ENCODE results near the gene ABHD8.
A peak's percentile ranks its signal among the peaks of the same experiment; 100 is the strongest.

Gene ABHD8

GRCh38 chr19:17323964-17324332 lies 20.7 kb upstream of the ABHD8 start:
- DNase-seq, result no peak
- in situ Hi-C loops (cut with MboI; ENCODE audit: low pct_unique_long_range_greater_than_20kb, low sequenced_read_pairs), result no loop called here

- in situ Hi-C loops (cut with MboI; ENCODE audit: low pct_unique_long_range_greater_than_20kb, low sequenced_read_pairs), result no loop called here
- DNase-seq, result no peak
Observed at GRCh38 chr19:17323300-17323963, 20.2 kb upstream of the ABHD8 start.

DNA sequence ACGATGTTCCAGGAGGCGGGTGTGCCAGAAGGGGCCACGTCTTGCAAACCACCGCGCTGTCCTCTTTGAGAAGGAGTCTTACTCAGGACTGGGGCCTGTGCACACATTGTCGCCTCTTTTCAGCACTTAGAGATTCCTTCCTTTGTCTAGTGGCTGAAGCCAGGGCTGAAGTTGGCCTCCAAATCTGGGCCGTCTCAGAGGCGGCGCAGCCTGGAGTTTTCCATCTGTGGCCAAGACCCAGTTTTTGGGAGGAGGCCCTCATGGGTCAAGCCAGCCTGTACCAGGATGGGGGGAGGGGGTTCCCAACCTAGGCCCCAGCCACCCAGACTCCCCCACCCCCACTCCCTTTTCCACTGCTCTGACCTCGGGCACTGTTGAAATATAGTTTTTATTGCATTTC lies 19.6 kb upstream of the ABHD8 start:
- in situ Hi-C loops (cut with MboI; ENCODE audit: low pct_unique_long_range_greater_than_20kb, low sequenced_read_pairs), result no loop called here
- no peak for DNase-seq

GRCh38 chr19:17321655-17322489 lies 18.6 kb upstream of the ABHD8 start:
- in situ Hi-C loops (cut with MboI; ENCODE audit: low pct_unique_long_range_greater_than_20kb, low sequenced_read_pairs), result no loop called here
- no peak for DNase-seq

DNA sequence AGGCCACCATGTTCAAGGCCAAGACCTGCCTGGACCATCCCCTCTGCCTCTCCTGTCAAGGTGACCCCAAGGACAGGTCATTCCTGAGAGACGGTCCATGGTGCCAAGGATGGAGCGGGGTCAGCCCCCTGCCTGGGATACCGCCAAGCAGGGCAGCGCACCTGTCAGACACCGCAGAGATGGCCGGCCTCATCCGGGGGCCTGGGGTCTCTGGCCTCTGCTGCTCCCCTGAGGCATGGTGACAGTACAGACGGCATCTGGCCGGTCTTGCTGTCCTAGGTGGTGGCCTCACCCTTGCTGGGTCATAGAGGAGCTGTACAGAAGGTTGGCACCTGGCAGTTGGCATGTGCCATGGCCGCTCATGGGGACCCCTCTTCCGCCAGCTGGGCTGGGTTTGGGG lies 17.2 kb upstream of the ABHD8 start:
- DNase-seq, result no peak
- in situ Hi-C loops (cut with MboI; ENCODE audit: low pct_unique_long_range_greater_than_20kb, low sequenced_read_pairs), result no loop called here

DNA sequence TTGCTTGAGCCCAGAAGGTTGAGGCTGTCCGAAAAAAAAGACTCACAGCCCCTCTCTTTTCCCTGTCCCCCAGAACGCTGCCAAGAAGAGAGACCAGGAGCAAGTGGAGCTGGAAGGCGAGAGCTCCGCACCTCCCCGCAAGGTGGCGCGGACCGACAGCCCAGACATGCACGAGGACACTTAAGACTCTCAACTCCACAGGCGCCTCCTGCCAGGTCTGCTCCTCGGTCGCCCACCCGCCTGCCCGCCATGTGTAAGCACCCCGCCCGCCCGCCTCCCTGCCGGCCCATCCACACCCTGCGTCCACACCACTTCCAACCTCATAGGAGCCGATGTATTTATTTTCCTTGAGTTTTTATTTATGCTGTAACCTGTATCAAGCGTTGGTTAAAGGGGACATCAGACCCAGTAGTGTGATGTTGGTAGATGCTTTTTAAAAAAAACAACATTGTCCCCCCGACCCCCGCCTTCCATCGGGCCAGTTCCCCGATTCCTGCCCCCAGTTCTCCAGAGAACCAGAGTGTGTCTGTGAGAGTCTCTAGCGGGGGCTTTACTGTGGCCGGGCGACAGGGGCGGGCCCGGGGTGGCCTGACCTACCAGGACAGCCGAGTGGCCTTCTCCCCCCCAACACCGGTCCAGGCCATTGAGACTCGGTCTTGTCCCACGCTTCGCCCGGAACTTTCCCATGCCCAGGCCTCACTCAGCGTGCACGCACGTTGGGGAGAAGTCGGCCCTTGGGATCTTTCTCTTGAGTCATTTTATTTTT lies 16.4 kb upstream of the ABHD8 start:
- in situ Hi-C loops (cut with MboI; ENCODE audit: low pct_unique_long_range_greater_than_20kb, low sequenced_read_pairs), result no loop called here
- DNase-seq, result no peak

- DNase-seq, result no peak
- in situ Hi-C loops (cut with MboI; ENCODE audit: low pct_unique_long_range_greater_than_20kb, low sequenced_read_pairs), result no loop called here
Observed at GRCh38 chr19:17318966-17319365, 15.7 kb upstream of the ABHD8 start.

- in situ Hi-C loops (cut with MboI; ENCODE audit: low pct_unique_long_range_greater_than_20kb, low sequenced_read_pairs), result no loop called here
- no peak for DNase-seq
Observed at GRCh38 chr19:17314007-17314593, 10.9 kb upstream of the ABHD8 start.

DNA sequence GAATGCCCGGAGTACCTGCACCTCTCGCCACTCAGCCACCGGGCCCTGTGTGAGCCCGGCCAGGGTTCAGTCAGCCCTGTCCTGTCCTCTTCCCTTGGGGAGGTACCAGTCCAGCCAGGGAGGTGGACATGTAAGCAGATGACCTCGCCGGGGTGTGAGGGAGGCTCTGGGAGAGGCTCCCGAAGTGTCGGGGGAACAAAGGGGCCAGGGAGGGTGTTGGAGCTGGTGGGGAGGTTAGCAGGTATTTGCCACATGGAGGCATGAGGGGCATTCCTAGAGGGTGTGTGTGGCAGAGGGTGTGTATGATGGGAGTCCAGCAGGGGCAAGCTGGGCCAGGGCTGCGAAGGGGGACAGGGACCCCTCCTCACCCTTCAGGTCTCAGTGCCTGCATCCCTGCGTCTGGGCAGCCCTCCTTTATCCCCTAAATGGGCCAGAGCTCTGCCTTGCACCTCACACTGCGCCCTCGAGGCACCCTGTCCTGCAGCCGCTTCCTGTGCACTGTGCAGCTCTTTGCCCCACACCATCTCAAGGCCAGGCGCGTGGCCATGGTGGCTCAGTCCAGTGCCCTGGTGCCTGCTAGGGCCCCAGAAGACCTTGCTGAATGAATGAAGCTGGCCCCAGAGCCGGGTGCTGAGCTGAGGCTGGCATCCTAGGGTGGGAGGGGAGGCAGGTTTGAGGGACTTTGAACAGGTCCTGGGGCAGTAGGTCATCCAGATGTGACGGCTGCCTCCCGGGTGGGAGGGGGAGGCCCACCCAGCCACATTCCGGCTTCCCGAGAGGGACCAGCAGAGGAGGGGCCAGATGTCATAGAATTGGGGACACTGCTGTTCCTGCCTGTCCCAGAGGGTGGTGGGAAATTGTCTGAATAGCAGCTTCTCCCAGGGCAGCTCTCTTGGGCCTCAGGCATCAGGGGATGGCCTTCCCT lies 9.2 kb upstream of the ABHD8 start:
- in situ Hi-C loops (cut with MboI; ENCODE audit: low pct_unique_long_range_greater_than_20kb, low sequenced_read_pairs), result no loop called here
- no peak for DNase-seq

DNA sequence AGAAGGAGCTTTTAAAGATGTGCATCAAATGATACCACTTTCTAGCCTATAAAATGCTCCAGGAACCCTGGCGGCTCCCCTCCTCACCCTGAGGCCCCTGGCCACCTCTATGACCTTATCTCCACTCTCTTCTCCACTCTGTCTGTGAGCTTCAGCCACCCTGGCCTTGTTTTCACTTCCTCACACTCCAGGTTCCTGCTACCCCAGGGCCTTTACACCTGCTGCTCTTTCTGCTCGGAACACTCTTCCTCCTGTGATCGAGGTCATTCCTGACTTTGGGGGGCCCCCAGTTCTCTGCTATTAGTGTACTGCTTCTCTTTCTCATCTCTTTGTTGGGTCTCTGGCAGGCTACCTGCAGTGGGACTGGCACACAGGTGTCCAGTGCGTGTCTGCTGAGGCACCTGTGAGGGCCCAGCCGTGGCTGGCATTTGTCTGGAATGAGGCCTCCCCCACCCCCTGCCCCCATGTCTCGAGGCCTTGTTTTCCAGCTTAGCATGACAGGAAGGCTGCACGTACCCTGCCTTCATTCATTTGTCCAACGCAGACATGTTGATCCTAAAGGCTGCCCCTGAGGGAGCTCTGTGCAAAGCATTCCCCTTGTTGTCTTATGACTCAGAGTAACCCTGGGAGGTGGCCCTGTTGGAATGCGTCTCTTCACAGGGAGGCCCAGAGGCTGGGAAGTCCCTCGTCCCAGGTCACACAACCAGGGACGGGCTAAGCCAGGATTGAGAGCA lies 8.4 kb upstream of the ABHD8 start:
- in situ Hi-C loops (cut with MboI; ENCODE audit: low pct_unique_long_range_greater_than_20kb, low sequenced_read_pairs), result no loop called here
- no peak for DNase-seq

DNA sequence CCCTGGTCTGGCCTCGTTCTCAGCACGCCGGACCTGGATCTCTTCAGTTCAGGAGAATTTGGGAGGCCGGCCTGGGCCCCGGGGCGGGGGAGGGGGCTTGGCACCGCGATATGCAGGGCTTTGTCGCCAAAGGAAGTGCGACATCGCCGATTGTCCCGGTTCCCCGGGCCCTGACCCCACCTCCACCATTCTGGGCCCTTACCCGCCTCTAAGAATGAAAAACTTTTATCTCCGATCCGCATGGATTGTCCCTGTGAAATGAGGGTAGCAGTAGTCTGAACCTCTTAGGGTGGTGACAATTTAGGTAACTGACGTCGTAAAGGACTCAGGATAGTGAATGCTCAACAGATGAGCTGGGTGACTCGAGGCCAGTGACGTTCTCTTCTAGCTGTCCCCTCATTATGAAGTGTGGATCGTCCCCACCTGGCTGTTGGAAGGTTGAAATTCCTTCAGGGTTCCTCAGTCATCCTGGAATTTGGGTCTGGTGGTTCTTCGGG lies 6.8 kb upstream of the ABHD8 start:
- DNase-seq, result no peak
- in situ Hi-C loops (cut with MboI; ENCODE audit: low pct_unique_long_range_greater_than_20kb, low sequenced_read_pairs), result no loop called here

GRCh38 chr19:17309198-17309964 lies 6.2 kb upstream of the ABHD8 start, which contains the start of gene DDA1:
Gene DDA1 (plus strand): TSS chr19:17309563. CDS start chr19:17309655, 92 bp downstream.
- DNase-seq, result peak; percentile 99
- in situ Hi-C loops (cut with MboI; ENCODE audit: low pct_unique_long_range_greater_than_20kb, low sequenced_read_pairs), result no loop called here

DNA sequence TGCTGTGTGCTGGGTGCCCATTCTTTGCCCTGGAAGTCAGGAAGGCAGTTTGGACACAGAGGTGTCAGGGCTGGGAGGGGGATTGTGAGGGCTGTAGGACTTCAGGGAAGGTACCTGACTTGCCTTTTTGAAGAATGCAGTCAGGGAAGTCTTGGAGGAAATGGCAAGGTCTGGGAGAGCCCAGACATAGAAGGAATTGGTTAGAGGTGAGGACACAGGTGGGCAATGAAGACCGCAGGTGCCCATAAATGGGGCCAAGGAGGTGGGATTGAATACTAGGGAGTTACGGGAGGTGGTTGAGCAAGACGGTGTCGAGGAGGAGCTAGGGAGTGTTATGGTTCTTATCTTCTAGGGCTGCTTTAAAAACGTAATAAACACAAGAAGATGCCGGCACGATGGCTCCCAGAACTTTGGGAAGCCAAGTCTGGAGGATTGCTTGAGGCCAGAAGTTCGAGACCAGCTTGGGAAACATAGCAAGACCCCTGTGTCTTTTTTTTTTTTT lies 4.7 kb upstream of the ABHD8 start:
- in situ Hi-C loops (cut with MboI; ENCODE audit: low pct_unique_long_range_greater_than_20kb, low sequenced_read_pairs), result no loop called here
- no peak for DNase-seq

DNA sequence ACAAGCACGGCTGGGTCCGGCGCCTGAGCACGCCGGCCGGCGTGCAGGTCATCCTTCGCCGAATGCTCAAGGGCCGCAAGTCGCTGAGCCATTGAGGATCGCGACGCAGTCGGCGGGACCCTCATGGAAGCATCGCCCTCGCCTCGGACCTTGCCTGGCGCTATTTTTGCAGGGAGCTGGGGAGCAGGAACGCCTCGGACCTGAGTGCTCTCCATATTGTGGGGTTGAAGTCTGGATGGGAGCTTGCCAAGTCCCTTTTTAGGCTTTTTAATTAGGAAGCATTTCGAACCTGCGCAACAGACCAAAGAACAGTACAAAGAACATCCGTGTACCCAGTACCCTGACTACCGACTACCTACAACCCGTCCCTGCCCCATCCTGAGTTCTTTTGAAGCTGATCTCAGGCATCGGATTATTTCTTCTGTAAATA lies 3.1 kb upstream of the ABHD8 start:
- no peak for DNase-seq
- in situ Hi-C loops (cut with MboI; ENCODE audit: low pct_unique_long_range_greater_than_20kb, low sequenced_read_pairs), result no loop called here

DNA sequence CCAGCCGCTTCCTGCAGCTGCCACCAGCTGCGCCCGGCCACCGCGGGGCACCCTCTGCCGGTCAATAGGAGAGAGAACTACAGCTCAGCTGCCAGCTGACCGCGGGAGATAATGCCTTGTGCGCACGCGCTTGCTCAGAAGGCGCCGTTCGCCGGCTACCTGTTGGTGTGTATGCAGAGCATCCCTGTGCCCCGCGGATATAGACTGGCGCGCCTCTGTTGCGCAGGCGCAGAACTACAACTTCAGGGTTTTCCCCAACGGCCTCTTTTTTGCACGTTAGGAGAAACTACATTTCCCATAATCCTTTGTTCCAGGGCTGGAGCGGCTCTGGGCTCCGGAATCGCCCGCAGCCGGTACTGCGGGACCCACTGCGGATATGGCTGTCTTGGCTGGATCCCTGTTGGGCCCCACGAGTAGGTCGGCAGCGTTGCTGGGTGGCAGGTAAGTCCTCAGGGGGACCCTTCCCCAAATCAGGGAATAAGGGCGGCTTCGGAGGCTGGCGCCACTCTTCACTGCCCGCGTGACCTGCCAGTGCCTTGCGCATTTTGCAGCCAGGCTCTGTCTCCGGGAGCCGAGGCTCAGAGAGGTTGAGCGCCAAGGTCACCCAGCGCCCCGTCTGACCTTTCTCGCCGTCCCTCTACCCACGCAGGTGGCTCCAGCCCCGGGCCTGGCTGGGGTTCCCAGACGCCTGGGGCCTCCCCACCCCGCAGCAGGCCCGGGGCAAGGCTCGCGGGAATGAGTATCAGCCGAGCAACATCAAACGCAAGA lies 2.5 kb upstream of the ABHD8 start, which contains the start of gene MRPL34:
TSS of gene MRPL34 (plus strand) at position 356 of the 768 bp plus-strand sequence. CDS start at position 377, 21 bp downstream.
- DNase-seq, result peak; percentile 99
- in situ Hi-C loops (cut with MboI; ENCODE audit: low pct_unique_long_range_greater_than_20kb, low sequenced_read_pairs), result no loop called here

DNA sequence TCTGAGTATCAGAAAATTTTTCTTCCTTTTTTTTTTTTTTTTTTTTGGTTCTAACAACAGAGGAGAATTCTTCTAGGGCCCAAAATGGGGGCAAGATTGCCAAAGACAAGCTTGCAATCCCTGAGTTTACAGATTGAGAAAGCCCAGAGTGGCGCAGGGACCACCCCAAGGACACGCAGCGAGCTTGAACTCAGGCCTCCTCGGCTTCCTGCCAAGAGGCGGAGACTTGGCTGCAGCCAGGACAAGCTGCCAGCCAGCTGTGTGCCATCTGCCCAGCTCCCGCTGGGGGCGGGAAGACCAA lies 1.9 kb upstream of the ABHD8 start:
- in situ Hi-C loops (cut with MboI; ENCODE audit: low pct_unique_long_range_greater_than_20kb, low sequenced_read_pairs), result no loop called here
- DNase-seq, result no peak

Data from KBM-7 (cell line).